Cardiac muscle cell (in vitro differentiated cells and primary cell): ENCODE data around the gene SH2D4B. TPM values are rescaled to one million over a fixed set of nuclear protein-coding genes. Genes with fewer than 3 reads are reported as not detected.

Experiments
- DNase-seq, 2 donors: peaks; one replicate each; pipeline versions ENCODE4 v3.0.0 to v3.0.0-alpha.2; 2010 to 2017; ENCODE audit warnings: low read depth in 1 of 2, low spot score in 1 of 2
- H3K27ac ChIP-seq: fragments of 200-600 bp; sonication (generic); 2 replicates; pipeline ENCODE4 v1.5.1; 2016
- H3K27me3 ChIP-seq: fragments of 200-600 bp; sonication (generic); 2 replicates; pipeline ENCODE4 v1.6.0; 2016; ENCODE audit warnings: control low read depth
- H3K36me3 ChIP-seq: fragments of 200-600 bp; sonication (generic); 2 replicates; pipeline ENCODE4 v1.5.1; 2016; ENCODE audit warnings: control low read depth
- H3K4me1 ChIP-seq: fragments of 200-600 bp; sonication (generic); 2 replicates; pipeline ENCODE4 v1.8.1; 2017; ENCODE audit warnings: low read depth, mild to moderate bottlenecking, mixed run types
- H3K4me3 ChIP-seq: fragments of 200-600 bp; sonication (generic); 2 replicates; pipeline ENCODE4 v1.5.1; 2016; ENCODE audit warnings: mild to moderate bottlenecking
- H3K9me3 ChIP-seq: fragments of 200-600 bp; sonication (generic); 2 replicates; pipeline ENCODE4 v1.5.1; 2017; ENCODE audit warnings: low read depth, mild to moderate bottlenecking, control low read depth
- CTCF ChIP-seq: IDR thresholded peaks from 2 replicates; pipeline ENCODE4 v1.5.1; 2012; ENCODE audit warnings: low read depth, mild to moderate bottlenecking, low read length
- polyA plus RNA-seq: library from polyadenylated mRNA; unstranded; fragments of >200 nt; fragmentation: Nextera tagmentation; extraction: Ambion mirVana; gene quantifications from 2 replicates; pipeline ENCODE4 v1.2.1, GENCODE V29; 2016
- total RNA-seq: library from RNA; depleted of rRNA; stranded (reverse); fragments of >200 nt; gene quantifications from 2 replicates; pipeline ENCODE4 v1.2.3, GENCODE V29; 2016

SH2D4B gene
- total and polyA plus RNA-seq, 2 experiments from 2014 or later = not detected

DNA sequence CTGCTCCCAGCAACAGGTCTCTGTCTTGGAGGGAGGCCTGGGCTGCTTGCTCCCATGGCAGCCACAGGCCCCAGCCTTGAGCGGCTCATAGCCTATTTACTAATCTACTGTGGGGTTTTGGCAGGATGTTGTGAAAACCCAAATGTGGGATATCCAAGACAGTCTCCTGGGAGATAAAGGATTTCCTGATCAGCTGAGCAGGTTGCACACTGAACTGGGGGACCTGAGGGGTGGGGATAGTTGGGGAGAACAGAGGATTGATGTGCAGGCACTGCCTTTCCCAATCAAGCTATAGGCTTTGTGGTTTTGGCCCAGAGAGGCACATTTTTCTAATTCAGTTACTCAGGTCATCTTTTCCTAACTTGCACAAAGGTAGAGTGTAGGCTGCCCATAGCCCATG lies 92.6 kb downstream of the SH2D4B start:
- H3K4me3 ChIP-seq = no peak overlapping the region
- no peaks in the 10 kb centered on the region for H3K36me3 ChIP-seq
- DNase-seq = no peak
- TF ChIP-seq CTCF = no peak
- H3K9me3 ChIP-seq = no peaks in the 10 kb centered on the region
- H3K27me3 ChIP-seq = no peaks in the 10 kb centered on the region
- H3K4me1 ChIP-seq = peaks cover 8% of the 10 kb centered on the region
- H3K27ac ChIP-seq = no peak overlapping the region

DNA sequence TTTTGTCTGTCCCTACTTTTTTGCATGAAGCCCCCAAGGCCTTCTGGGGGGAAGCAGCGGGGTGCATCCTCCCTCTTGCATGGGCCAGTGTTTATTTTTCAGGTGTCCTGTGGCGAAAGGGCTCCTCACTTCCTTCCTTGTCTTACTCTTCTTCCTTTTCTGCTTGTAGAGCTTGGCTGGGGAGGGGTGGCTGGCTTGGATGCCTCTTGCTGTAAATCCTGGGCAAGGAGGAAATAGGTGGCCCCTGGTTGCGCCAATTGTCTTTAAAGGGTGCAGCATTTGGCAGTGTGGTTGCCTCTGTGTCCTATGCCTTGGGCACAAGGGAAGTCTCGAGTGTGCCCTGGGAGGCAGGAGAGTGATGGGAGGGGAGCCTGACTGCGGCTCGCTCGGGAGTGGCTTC lies 95.0 kb downstream of the SH2D4B start:
- H3K36me3 ChIP-seq = no peaks in the 10 kb centered on the region
- no peaks in the 10 kb centered on the region for H3K9me3 ChIP-seq
- TF ChIP-seq CTCF = no peak
- H3K27me3 ChIP-seq = no peaks in the 10 kb centered on the region
- no peak overlapping the region for H3K4me3 ChIP-seq
- no peak for DNase-seq
- peaks cover 8% of the 10 kb centered on the region for H3K4me1 ChIP-seq
- H3K27ac ChIP-seq = no peak overlapping the region

GRCh38 chr10:80633383-80633860 lies 95.7 kb downstream of the SH2D4B start:
- peak; percentile 6 to 66 for DNase-seq
- no peak for TF ChIP-seq CTCF
- H3K9me3 ChIP-seq = no peaks in the 10 kb centered on the region

GRCh38 chr10:80633910-80634309 lies 96.2 kb downstream of the SH2D4B start:
- H3K36me3 ChIP-seq = no peaks in the 10 kb centered on the region
- H3K4me1 ChIP-seq = peaks cover 8% of the 10 kb centered on the region
- no peaks in the 10 kb centered on the region for H3K9me3 ChIP-seq
- peak overlapping the region; percentile 57 for H3K27ac ChIP-seq
- no peaks in the 10 kb centered on the region for H3K27me3 ChIP-seq
- no peak overlapping the region for H3K4me3 ChIP-seq
- no peak for TF ChIP-seq CTCF
- no peak for DNase-seq

More at GRCh38 chr10:80633383-80633860, 95.7 kb downstream of the SH2D4B start:
- no peaks in the 10 kb centered on the region for H3K27me3 ChIP-seq
- no peak overlapping the region for H3K4me3 ChIP-seq
- peaks cover 8% of the 10 kb centered on the region for H3K4me1 ChIP-seq
- no peaks in the 10 kb centered on the region for H3K36me3 ChIP-seq
- peak overlapping the region; percentile 57 for H3K27ac ChIP-seq

DNA sequence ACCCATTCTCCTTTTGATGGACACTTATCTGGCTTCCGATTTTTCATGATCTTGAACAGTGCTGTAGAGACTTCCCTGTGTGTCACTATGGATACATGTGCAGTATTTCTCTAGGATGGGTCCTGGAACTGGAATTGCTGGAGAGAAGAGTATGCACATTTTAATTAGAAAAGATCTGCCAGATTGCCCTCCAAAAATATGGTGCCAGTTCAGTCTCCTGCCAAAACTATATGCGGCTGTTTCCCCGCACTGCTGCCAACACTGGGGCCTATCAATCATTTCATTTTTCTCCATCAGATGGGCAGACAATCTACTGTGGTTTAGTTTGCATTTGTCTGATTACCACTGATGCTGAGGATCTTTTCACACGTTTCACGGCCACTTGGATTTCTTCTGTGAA lies 105.0 kb downstream of the SH2D4B start:
- H3K9me3 ChIP-seq = no peaks in the 10 kb centered on the region
- peaks cover 3% of the 10 kb centered on the region for H3K4me1 ChIP-seq
- no peak overlapping the region for H3K27ac ChIP-seq
- DNase-seq = no peak
- H3K4me3 ChIP-seq = no peak overlapping the region
- H3K27me3 ChIP-seq = no peaks in the 10 kb centered on the region
- no peaks in the 10 kb centered on the region for H3K36me3 ChIP-seq
- no peak for TF ChIP-seq CTCF

DNA sequence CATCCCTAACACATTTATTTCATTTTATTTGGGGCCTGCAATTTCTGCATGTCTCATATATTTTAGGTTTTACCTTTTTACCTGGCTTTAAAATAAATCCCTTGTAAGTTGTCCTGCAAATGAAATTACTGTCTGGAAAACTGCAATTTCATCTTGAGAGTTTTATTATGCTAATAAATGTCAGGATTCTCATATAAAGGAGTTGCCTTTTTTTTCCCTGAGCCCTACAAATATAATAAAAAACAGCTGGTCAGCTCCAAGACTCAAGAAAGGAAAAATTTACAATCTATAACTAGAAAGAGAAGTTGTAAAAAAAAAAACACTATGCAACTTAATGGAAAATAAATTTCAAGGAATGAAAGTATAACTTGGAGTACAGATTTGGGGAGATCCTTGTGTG lies 108.7 kb downstream of the SH2D4B start:
- no peaks in the 10 kb centered on the region for H3K27me3 ChIP-seq
- no peak for DNase-seq
- no peak for TF ChIP-seq CTCF

More for the DNA sequence above, 108.7 kb downstream of the SH2D4B start:
- H3K36me3 ChIP-seq = no peaks in the 10 kb centered on the region
- H3K9me3 ChIP-seq = no peaks in the 10 kb centered on the region
- no peak overlapping the region for H3K4me3 ChIP-seq
- H3K27ac ChIP-seq = no peak overlapping the region
- H3K4me1 ChIP-seq = peaks cover 1% of the 10 kb centered on the region
